Measurements from ENCODE around the gene ZFYVE28.

ZFYVE28 gene

DNA sequence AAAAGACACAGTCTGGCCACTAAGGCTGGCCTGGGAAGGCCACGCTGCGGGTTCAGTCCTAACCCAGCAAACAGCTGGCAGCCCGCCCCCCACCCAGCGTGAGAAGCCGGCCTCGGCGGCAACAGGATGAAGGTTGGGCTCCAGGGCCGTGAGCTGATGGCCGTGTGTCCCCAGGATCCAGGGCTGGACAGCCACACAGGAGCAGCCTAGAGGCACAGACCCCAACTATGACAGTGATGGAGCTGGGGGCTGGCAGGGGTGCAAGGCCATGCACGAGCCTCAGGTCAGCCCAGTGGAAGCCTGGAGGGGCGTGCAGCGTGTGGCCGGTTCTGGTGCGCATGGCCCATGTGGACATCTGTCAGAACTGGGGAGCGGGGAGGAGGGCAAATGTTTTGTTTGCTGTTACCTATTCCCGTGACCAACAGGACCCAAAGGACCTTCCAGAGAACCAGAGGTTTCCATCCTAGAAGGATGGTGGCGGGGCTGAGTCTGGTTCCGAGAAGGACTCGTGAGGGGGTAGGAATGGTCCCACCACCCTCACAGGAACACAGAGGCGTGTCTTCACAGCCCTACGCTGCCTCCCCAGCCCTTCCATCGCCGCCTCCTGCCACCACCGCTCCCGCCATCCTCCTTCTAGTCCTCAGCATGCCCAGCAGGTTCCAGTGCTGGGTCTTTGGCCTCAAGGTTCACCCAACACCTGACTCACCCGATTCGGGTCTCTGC lies 46.5 kb downstream of the ZFYVE28 start:
- Histone ChIP-seq H4K20me1 (no peaks in the 10 kb centered on the region), H3K4me1 (no peaks in the 10 kb centered on the region), H3K36me3 (no peaks in the 10 kb centered on the region), H3K27ac (no peak overlapping the region), H3K9me3 (peaks cover 55% of the 10 kb centered on the region), H3K4me2 (no peak overlapping the region), H3K9ac (no peak overlapping the region), H3K4me3 (no peak overlapping the region), H3K27me3 (no peaks in the 10 kb centered on the region)
- TF ChIP-seq Cebpa-rat (IDR thresholded peaks at IDR 0.05) = no peak

GRCh38 chr4:2370597-2371320 lies 47.7 kb downstream of the ZFYVE28 start:
- Histone ChIP-seq H3K36me3 (no peaks in the 10 kb centered on the region), H3K9me3 (peaks cover 55% of the 10 kb centered on the region), H3K4me2 (no peak overlapping the region), H3K4me1 (peaks cover 10% of the 10 kb centered on the region; the same call in 1 of the 2 replicates), H3K4me3 (no peak overlapping the region), H3K9ac (no peak overlapping the region), H4K20me1 (no peaks in the 10 kb centered on the region), H3K27ac (no peak overlapping the region), H3K27me3 (no peaks in the 10 kb centered on the region)
- TF ChIP-seq Cebpa-rat (IDR thresholded peaks at IDR 0.05) = no peak

DNA sequence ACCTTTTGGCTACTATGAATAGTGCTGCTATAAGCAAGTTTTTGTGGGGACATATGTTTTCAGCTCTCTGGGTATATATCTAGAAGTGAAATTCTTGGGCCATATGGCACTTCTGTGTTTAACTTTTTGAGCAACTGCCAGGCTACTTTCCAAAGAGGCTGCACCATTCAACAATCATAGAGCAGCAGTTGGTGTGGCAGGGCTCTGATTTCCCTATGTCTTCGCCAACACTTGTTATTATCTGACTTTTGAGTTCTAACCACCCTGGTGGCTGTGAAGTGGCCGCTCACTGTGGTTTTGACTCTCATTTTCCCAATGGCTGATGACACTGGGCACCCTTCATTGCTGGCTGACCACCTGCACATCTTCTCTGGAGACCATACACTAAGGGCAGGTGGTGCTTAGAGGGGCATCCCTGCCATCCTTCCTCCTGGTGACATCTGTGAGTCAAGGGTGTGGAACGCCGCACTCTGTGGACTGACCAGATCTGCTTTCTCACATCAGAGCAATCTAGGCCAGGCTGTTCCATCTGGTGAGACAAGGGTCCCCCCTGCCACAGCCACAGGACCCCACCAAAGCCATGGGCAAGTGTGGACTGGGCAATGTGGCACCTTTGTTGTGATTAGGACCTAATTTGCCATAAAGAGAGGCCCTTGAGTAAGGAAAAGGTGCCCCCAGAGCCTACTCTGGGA lies 49.6 kb downstream of the ZFYVE28 start:
- no peak overlapping the region for H3K9ac ChIP-seq
- peaks cover 10% of the 10 kb centered on the region; the same call in 1 of the 2 replicates for H3K4me1 ChIP-seq
- no peaks in the 10 kb centered on the region for H4K20me1 ChIP-seq
- no peak overlapping the region for H3K4me2 ChIP-seq
- H3K4me3 ChIP-seq = no peak overlapping the region
- H3K9me3 ChIP-seq = peaks cover 37% of the 10 kb centered on the region
- no peaks in the 10 kb centered on the region for H3K36me3 ChIP-seq
- no peaks in the 10 kb centered on the region for H3K27me3 ChIP-seq
- no peak overlapping the region for H3K27ac ChIP-seq
- TF ChIP-seq Cebpa-rat (IDR thresholded peaks at IDR 0.05) = no peak

DNA sequence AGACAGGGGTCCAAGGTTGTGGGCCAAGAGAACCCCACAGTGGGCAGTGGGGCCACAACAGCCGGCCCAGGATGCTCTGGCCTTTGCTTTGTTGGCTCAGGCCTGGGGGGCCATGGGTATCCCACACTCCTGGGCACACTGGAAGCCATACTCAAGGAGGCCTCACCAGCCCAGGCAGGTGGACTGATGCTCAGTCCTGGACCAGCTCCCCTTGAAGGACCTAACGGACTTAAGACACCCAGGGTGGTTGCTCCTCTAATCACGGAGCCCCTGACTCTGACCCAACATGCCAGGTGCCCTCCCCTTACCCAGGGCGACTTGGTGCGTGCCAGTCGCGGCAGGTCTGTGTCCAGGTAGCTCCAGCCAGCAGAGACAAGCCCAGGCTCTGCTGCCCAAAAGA lies 50.8 kb downstream of the ZFYVE28 start:
- Histone ChIP-seq H3K4me2 (no peak overlapping the region), H3K27me3 (no peaks in the 10 kb centered on the region), H3K36me3 (no peaks in the 10 kb centered on the region), H3K27ac (no peak overlapping the region), H4K20me1 (no peaks in the 10 kb centered on the region), H3K9me3 (peaks cover 24% of the 10 kb centered on the region), H3K4me3 (no peak overlapping the region), H3K4me1 (peaks cover 10% of the 10 kb centered on the region; the same call in 1 of the 2 replicates), H3K9ac (no peak overlapping the region)
- TF ChIP-seq Cebpa-rat (IDR thresholded peaks at IDR 0.05) = no peak

DNA sequence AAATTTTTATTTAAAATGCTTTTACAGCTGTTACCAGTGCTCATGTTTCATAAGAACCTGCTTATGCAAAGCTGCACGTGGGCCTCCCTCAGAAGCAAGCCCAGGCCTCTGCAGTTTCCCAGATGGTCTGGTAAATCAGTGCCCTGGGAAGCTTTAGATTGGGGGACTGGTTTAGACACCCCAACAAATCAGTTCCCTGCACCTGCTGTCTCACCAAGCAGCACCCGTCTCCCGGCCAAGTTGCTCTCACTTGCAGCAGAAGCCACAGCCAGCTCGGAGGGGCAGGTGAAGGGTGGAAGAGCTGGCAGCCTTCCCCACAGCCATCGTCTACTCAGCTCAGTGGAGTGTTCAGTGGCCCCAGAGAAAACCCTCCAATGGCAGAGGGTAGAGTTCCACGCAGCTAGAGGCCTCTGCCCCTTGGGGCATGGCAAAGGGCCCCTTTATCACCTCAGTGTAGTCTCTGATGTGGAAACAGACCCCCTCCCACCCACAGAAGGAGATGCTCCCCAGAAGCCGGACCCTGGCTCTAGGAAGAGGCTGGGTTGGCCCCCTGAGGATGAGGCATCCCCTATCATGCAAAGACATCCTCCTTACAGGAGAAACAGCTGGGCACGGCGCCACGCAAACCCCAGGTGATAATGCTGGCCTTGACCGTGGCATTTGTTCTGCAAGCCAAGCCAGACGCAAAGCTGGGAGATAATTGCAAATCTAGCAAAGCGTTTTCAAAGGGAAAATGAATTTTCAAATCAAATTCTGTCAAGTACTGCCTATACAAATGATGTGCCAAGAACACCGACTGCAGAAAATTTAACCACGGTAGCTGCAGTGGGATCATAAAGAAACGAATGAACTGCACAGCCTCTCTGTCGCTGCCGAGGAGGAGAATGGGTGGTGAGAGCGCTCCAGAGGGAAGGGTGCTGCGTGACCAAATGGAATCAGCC lies 51.9 kb downstream of the ZFYVE28 start:
- no peak overlapping the region for H3K9ac ChIP-seq
- no peak overlapping the region for H3K27ac ChIP-seq
- no peak for TF ChIP-seq Cebpa-rat (IDR thresholded peaks at IDR 0.05)
- H3K27me3 ChIP-seq = no peaks in the 10 kb centered on the region
- peaks cover 16% of the 10 kb centered on the region for H3K9me3 ChIP-seq
- no peak overlapping the region for H3K4me3 ChIP-seq
- H3K4me2 ChIP-seq = peak overlapping the region; percentile 19
- no peaks in the 10 kb centered on the region for H4K20me1 ChIP-seq
- peaks cover 10% of the 10 kb centered on the region; the same call in 1 of the 2 replicates for H3K4me1 ChIP-seq
- no peaks in the 10 kb centered on the region for H3K36me3 ChIP-seq

- Histone ChIP-seq H3K27ac (no peak overlapping the region), H3K36me3 (no peaks in the 10 kb centered on the region), H3K4me1 (peaks cover 10% of the 10 kb centered on the region; the same call in 1 of the 2 replicates), H3K4me3 (no peak overlapping the region), H3K4me2 (no peak overlapping the region), H3K9me3 (peaks cover 16% of the 10 kb centered on the region), H3K27me3 (no peaks in the 10 kb centered on the region), H3K9ac (no peak overlapping the region), H4K20me1 (no peaks in the 10 kb centered on the region)
- no peak for TF ChIP-seq Cebpa-rat (IDR thresholded peaks at IDR 0.05)
Observed at GRCh38 chr4:2365913-2366210, 52.6 kb downstream of the ZFYVE28 start.

DNA sequence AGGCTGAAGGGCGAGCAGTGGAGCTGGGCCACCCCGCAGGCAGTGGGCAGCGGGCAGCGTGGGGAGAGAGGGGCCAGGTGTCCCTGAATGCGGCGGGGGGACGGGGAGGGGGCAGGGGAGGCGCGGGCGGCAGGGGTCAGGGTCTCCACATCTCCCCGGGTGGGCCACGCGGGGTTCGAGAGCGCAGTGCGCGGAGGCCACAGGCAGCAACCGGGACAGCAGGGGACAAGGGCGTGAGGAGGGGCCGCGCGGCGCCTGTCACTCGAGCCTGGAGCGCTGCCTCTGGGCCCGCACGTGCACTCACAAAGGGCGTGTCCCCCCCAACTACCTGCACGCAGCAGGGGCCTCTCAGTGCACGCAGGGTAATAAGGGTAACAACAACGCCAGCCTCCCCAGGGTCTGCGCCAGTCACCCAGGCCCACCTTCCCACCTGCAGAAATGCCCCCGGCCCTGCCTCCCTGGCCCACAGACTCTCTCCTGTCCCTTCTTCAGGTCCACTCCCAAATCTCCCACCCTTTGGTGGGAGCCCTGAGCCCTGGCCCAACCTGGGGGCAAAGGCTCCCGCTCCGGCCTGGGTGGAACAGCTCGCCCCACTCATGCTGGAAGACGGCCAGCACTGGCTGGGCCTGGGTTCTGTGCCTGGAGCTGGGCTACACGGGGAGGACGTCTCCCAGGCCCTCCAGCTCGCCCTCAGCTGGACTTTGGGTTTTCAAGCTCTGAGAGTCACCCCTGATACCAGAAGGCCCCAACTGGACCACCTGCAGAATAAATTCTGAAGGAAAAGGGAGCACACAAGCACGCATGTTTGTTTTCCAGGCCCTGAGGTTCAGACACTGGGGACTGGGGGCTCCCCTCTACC lies 53.2 kb downstream of the ZFYVE28 start:
- Histone ChIP-seq H3K27me3 (no peaks in the 10 kb centered on the region), H3K27ac (no peak overlapping the region), H4K20me1 (no peaks in the 10 kb centered on the region), H3K4me3 (no peak overlapping the region), H3K36me3 (no peaks in the 10 kb centered on the region), H3K9ac (no peak overlapping the region), H3K9me3 (peaks cover 16% of the 10 kb centered on the region), H3K4me1 (peaks cover 10% of the 10 kb centered on the region; the same call in 1 of the 2 replicates), H3K4me2 (no peak overlapping the region)
- TF ChIP-seq Cebpa-rat (IDR thresholded peaks at IDR 0.05) = no peak

DNA sequence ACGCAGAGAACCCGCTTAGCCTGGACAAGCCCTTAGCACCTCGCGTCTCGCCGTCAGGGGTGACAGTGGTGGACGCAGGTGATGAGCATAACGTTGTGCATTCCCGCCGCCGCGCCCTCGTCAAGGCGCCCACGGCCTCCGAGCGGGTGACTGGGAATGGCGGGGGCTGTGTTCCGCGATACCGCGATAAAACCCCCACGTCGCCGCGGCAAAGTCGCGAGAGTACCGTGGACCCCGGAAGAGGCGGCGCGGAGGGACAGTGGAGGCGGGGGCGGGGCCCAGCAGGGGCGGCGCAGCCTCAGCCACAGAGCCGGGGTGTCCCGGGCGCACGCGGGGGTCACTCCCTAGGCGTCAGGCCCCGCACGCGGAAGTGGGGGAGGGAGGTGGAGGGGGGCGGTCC lies 53.8 kb downstream of the ZFYVE28 start:
- peaks cover 16% of the 10 kb centered on the region for H3K9me3 ChIP-seq
- H3K4me3 ChIP-seq = no peak overlapping the region
- H3K4me2 ChIP-seq = no peak overlapping the region
- no peaks in the 10 kb centered on the region for H3K27me3 ChIP-seq
- no peaks in the 10 kb centered on the region for H3K36me3 ChIP-seq
- H3K9ac ChIP-seq = no peak overlapping the region
- TF ChIP-seq Cebpa-rat (IDR thresholded peaks at IDR 0.05) = no peak
- peaks cover 10% of the 10 kb centered on the region; the same call in 1 of the 2 replicates for H3K4me1 ChIP-seq
- no peaks in the 10 kb centered on the region for H4K20me1 ChIP-seq
- H3K27ac ChIP-seq = no peak overlapping the region

Measured in BLaER1 (cell line).